Calu3 (cell line): Measurements from ENCODE around the gene CDC20B. TPM values are rescaled to one million over a fixed set of nuclear protein-coding genes. Genes with fewer than 3 reads are reported as not detected.

Source experiments
- BruUV-seq: library from RNA; stranded (reverse); fragments of 400-500 nt; replicated peaks from 2 replicates; lab custom pipeline; 2021; lab: Mats Ljungman, UMichigan
- CTCF ChIA-PET: fragments of 300-600 bp; sonication (Branson Sonifier 250); formaldehyde crosslinking; loops from one replicate; lab custom pipeline; 2022; ENCODE audit warnings: antibody characterized with exemption; lab: Charles Lee
- DNase-seq: peaks from one replicate; pipeline ENCODE4 v3.0.0; 2022
- H3K27ac Mint-ChIP-seq: one replicate; pipeline ENCODE4 v1.8.0; 2022; ENCODE audit warnings: mixed read lengths; ENCODE audit not compliant: unreplicated experiment
- H3K27me3 Mint-ChIP-seq: one replicate; pipeline ENCODE4 v1.8.0; 2022; ENCODE audit warnings: mixed read lengths; ENCODE audit not compliant: unreplicated experiment
- H3K36me3 Mint-ChIP-seq: one replicate; pipeline ENCODE4 v1.8.0; 2022; ENCODE audit warnings: mild to moderate bottlenecking, moderate library complexity, mixed read lengths; ENCODE audit not compliant: insufficient read depth, unreplicated experiment
- H3K4me1 Mint-ChIP-seq: one replicate; pipeline ENCODE4 v1.8.0; 2022; ENCODE audit warnings: mild to moderate bottlenecking, low read depth, mixed read lengths; ENCODE audit not compliant: unreplicated experiment
- H3K4me3 Mint-ChIP-seq: one replicate; pipeline ENCODE4 v1.8.0; 2022; ENCODE audit warnings: mild to moderate bottlenecking, low read depth, moderate library complexity, mixed read lengths; ENCODE audit not compliant: unreplicated experiment
- H3K9me3 Mint-ChIP-seq: one replicate; pipeline ENCODE4 v1.8.0; 2022; ENCODE audit warnings: low read depth, mixed read lengths; ENCODE audit not compliant: unreplicated experiment
- intact Hi-C: fragments of 100-400 bp; cut with micrococcal nuclease; formaldehyde crosslinking; loops from one replicate; pipeline ENCODE4 v1.10.0; 2022; ENCODE audit not compliant: unreplicated experiment
- microRNA-seq: library from miRNA; unstranded; fragments of <30 nt; microRNA quantifications from one replicate; pipeline ENCODE4 v1.2.0, GENCODE V29; 2022
- total RNA-seq: library from RNA; stranded (reverse); gene quantifications from 2 replicates; pipeline ENCODE4 v1.2.3, GENCODE V29; 2022
- TF ChIP-seq, protein P1 (sequence below): fragments of 200-600 bp; IDR thresholded peaks from one replicate; pipeline ENCODE4 v1.8.0; 2022; ENCODE audit warnings: antibody characterized with exemption; ENCODE audit not compliant: unreplicated experiment

The CDC20B gene
- total RNA-seq, 1 experiment from 2014 or later, result not detected

DNA sequence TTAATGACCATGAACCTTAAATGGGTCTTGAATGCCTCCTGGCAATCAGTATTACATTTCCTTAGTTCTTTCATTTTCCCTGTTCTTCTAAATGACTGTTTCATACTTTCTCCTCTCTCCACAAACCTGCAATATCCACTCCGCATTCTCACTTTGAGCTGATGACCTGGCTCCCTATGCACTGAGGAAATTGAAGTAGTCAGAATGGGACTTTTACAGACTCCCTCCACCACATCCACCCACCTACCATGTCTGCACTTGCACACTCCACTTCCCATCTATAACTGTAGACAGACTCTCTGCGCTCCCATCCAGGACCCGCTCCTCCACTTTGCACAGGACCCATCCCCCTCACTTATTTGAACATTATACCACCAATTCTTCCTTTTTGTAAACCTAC lies 106.7 kb downstream of the CDC20B start:
- CTCF ChIA-PET, result no interaction called here
- intact Hi-C loops, result no loop called here
- TF ChIP-seq, protein P1, sequence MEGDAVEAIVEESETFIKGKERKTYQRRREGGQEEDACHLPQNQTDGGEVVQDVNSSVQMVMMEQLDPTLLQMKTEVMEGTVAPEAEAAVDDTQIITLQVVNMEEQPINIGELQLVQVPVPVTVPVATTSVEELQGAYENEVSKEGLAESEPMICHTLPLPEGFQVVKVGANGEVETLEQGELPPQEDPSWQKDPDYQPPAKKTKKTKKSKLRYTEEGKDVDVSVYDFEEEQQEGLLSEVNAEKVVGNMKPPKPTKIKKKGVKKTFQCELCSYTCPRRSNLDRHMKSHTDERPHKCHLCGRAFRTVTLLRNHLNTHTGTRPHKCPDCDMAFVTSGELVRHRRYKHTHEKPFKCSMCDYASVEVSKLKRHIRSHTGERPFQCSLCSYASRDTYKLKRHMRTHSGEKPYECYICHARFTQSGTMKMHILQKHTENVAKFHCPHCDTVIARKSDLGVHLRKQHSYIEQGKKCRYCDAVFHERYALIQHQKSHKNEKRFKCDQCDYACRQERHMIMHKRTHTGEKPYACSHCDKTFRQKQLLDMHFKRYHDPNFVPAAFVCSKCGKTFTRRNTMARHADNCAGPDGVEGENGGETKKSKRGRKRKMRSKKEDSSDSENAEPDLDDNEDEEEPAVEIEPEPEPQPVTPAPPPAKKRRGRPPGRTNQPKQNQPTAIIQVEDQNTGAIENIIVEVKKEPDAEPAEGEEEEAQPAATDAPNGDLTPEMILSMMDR, result no peak
- BruUV-seq, result no TSS peak
- Mint-ChIP-seq H3K4me1 (no peaks in the 10 kb centered on the region), H3K36me3 (no peaks in the 10 kb centered on the region), H3K27me3 (peaks cover 70% of the 10 kb centered on the region), H3K4me3 (no peak overlapping the region), H3K9me3 (no peaks in the 10 kb centered on the region), H3K27ac (no peak overlapping the region)
- DNase-seq, result no peak

DNA sequence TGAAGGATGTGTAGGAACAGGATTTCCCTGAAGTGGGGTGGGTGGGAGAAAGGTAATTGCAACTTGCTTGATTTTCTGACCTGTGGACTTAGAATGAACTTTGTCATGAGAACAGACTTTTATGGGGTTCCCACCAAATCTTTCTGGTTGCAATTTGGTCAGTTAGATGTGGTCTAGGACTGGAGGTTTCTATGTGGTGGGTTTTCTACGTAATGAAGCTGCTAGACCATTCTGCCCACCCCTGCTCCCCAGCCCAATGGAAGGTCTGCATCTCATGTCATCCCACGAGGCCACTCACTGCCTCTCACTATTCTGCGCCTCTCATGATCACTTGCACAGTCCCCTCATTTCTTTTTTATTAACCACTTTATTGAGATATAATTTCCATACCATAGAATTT lies 108.5 kb downstream of the CDC20B start:
- CTCF ChIA-PET, result no interaction called here
- TF ChIP-seq, protein P1, result no peak
- intact Hi-C loops, result no loop called here
- Mint-ChIP-seq H3K27me3 (peaks cover 67% of the 10 kb centered on the region), H3K27ac (no peak overlapping the region), H3K9me3 (no peaks in the 10 kb centered on the region), H3K4me1 (no peaks in the 10 kb centered on the region), H3K4me3 (no peak overlapping the region), H3K36me3 (no peaks in the 10 kb centered on the region)
- no TSS peak for BruUV-seq
- DNase-seq, result no peak

GRCh38 chr5:55063899-55064298 lies 109.1 kb downstream of the CDC20B start:
- intact Hi-C loops, result no loop called here
- Mint-ChIP-seq H3K27ac (no peak overlapping the region), H3K9me3 (no peaks in the 10 kb centered on the region), H3K4me3 (no peak overlapping the region), H3K36me3 (no peaks in the 10 kb centered on the region), H3K4me1 (no peaks in the 10 kb centered on the region), H3K27me3 (peaks cover 64% of the 10 kb centered on the region)
- CTCF ChIA-PET, result no interaction called here
- no peak for DNase-seq
- BruUV-seq, result no TSS peak
- TF ChIP-seq, protein P1, result no peak

GRCh38 chr5:55063220-55063863 lies 109.6 kb downstream of the CDC20B start:
- intact Hi-C loops, result no loop called here
- no peak overlapping the region for H3K4me3 Mint-ChIP-seq
- no peaks in the 10 kb centered on the region for H3K36me3 Mint-ChIP-seq
- CTCF ChIA-PET, result no interaction called here
- BruUV-seq, result no TSS peak
- peaks cover 68% of the 10 kb centered on the region for H3K27me3 Mint-ChIP-seq
- no peaks in the 10 kb centered on the region for H3K4me1 Mint-ChIP-seq
- DNase-seq, result no peak
- TF ChIP-seq, protein P1, result no peak
- H3K27ac Mint-ChIP-seq, result no peak overlapping the region
- H3K9me3 Mint-ChIP-seq, result no peaks in the 10 kb centered on the region

Small RNA genes lying within 50 kb of the gene (microRNA-seq; reads per million reads assigned to microRNA genes)
- 105 reads per million, percentile 63 among the genes with 10 or more reads in this experiment for gene MIR449A
- 7.4 reads per million, percentile 26 among the genes with 10 or more reads in this experiment for gene MIR449B
- gene MIR449C, result 21.8 reads per million, percentile 46 among the genes with 10 or more reads in this experiment

Other genes with a start within 250 kb of the CDC20B start
- gene ESM1, start 187.6 kb downstream of the CDC20B start, total RNA-seq, result not detected in 2 replicates
- gene GZMK, start 148.9 kb downstream of the CDC20B start, total RNA-seq, result not detected in 2 replicates
- gene GZMA, start 70.5 kb downstream of the CDC20B start, total RNA-seq, result not detected in 2 replicates
- 17.8 and 25.9 TPM in 2 replicates for gene GPX8, start 13.0 kb downstream of the CDC20B start, total RNA-seq
- 4.4 and 4.9 TPM in 2 replicates for gene MCIDAS, start 54.1 kb upstream of the CDC20B start, total RNA-seq
- 10.1 and 12.5 TPM in 2 replicates for gene CCNO, start 60.4 kb upstream of the CDC20B start, total RNA-seq
- gene DHX29, start 134.5 kb upstream of the CDC20B start, total RNA-seq, result 17.2 and 20.1 TPM in 2 replicates
- 73.9 and 79.0 TPM in 2 replicates for gene MTREX, start 134.8 kb upstream of the CDC20B start, total RNA-seq